Large intestine (tissue), 3 donors: ENCODE results near the gene ACYP1. TPM values are rescaled to one million over a fixed set of nuclear protein-coding genes. Genes with fewer than 3 reads are reported as not detected.
A peak's percentile ranks its signal among the peaks of the same experiment; 100 is the strongest.

ENCODE experiments used
- DNase-seq, 2 donors: peaks; one replicate each; pipeline versions ENCODE4 v3.0.0 to v3.0.0-alpha.2; 2013
- H3K27ac ChIP-seq: one replicate; pipeline ENCODE4 v1.5.1; 2013; ENCODE audit warnings: low read length
- H3K27me3 ChIP-seq: 2 replicates; pipeline ENCODE4 v1.6.1; 2013; ENCODE audit warnings: low read length; ENCODE audit not compliant: control insufficient read depth, insufficient read depth
- H3K36me3 ChIP-seq: 2 replicates; pipeline ENCODE4 v1.6.1; 2013; ENCODE audit warnings: low read length; ENCODE audit not compliant: control insufficient read depth, insufficient read depth
- H3K4me1 ChIP-seq: one replicate; pipeline ENCODE4 v1.6.1; 2013; ENCODE audit warnings: low read length; ENCODE audit not compliant: control insufficient read depth, insufficient read depth
- H3K4me3 ChIP-seq: one replicate; pipeline ENCODE4 v1.5.1; 2013; ENCODE audit warnings: low read length
- H3K9me3 ChIP-seq: one replicate; pipeline ENCODE4 v1.6.1; 2013; ENCODE audit warnings: mild to moderate bottlenecking, low read depth, low read length, moderate library complexity; ENCODE audit not compliant: control insufficient read depth
- WGBS: methylation state at CpG from one replicate; pipeline ENCODE4 v1.1.5; 2013; ENCODE audit warnings: low lambda C conversion rate; ENCODE audit not compliant: insufficient coverage; 5-methylcytosine and 5-hydroxymethylcytosine counted together
- polyA plus RNA-seq: library from polyadenylated mRNA; unstranded; fragments of 120-200 nt; gene quantifications from one replicate; pipeline ENCODE4 v1.2.1, GENCODE V29; 2013

Gene ACYP1
- polyA plus RNA-seq, 1 donor: 30.3 TPM

DNA sequence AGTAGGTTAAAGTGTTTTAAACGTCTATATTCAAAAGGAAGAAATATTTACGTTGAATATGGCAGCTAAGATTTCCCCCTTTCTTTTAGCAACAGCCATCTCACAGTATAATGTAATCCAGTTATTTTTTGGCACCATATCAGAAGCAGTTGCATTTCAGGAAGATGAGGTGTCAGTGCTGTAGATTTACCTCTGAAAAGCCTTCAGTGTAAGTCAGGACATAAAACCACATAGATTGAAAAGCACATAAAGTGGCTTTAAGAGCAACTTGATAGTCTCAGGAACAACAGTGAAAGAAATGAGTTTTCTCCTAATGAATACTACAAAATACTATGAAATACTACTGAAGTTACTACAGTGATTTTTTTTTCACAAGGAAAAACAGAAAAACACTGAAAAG lies 19.5 kb downstream of the ACYP1 start:
- no peak for DNase-seq
- no peaks in the 10 kb centered on the region for H3K27me3 ChIP-seq
- peaks cover 7% of the 10 kb centered on the region for H3K36me3 ChIP-seq
- no peak overlapping the region for H3K4me3 ChIP-seq
- WGBS: 58% methylated on average over 2 of the region's 2 CpGs
- H3K9me3 ChIP-seq: no peaks in the 10 kb centered on the region
- H3K27ac ChIP-seq: no peak overlapping the region
- H3K4me1 ChIP-seq: peaks cover 5% of the 10 kb centered on the region

GRCh38 chr14:75042035-75042434 lies 21.8 kb downstream of the ACYP1 start:
- no CpG with 5 or more reads among the region's 6 CpGs for WGBS
- H3K27me3 ChIP-seq: no peaks in the 10 kb centered on the region
- peak overlapping the region; percentile 21 for H3K27ac ChIP-seq
- H3K4me3 ChIP-seq: no peak overlapping the region
- peaks cover 14% of the 10 kb centered on the region for H3K36me3 ChIP-seq
- peaks cover 5% of the 10 kb centered on the region for H3K4me1 ChIP-seq
- no peak for DNase-seq
- H3K9me3 ChIP-seq: no peaks in the 10 kb centered on the region

DNA sequence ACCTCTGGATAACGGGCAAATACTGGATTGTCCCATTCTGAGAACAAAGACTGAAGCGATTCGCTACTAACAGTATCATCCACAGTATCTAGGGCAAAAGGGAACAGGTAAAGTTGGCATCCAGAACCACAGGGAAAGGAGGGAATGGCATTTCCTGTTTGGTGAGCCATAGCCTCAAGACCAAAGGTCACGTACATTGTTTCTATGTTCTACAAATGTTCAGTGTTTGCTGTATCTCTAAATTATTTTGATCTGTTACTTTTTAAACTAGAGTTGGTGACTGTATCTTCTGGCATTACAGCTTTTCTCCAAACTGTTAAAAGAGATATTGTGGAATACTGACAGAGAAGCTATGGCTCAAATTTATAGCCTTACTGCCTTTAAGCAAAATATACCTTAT lies 22.2 kb downstream of the ACYP1 start:
- H3K4me3 ChIP-seq: no peak overlapping the region
- peaks cover 18% of the 10 kb centered on the region for H3K36me3 ChIP-seq
- H3K27ac ChIP-seq: peak overlapping the region; percentile 21
- peaks cover 5% of the 10 kb centered on the region for H3K4me1 ChIP-seq
- WGBS: no CpG with 5 or more reads among the region's 4 CpGs
- peak; percentile 26 to 66 for DNase-seq
- no peaks in the 10 kb centered on the region for H3K9me3 ChIP-seq
- no peaks in the 10 kb centered on the region for H3K27me3 ChIP-seq

DNA sequence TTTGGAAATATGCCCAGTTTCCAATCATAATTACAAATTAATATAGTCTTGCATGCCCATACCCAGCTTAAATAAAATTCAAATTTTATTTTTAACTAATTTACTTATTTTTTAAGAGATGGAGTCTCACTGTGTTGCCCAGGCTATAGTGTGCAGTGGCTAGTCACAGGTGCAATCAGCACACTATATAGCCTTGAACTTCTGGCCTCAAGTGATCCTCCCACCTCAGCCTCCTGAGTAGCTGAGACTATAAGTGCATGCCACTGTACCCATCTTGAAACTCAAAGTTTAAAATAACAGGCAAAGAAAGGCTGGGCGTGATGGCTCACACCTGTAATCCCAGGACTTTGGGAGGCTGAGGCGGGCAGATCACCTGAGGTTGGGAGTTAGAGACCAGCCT lies 22.9 kb downstream of the ACYP1 start:
- peaks cover 20% of the 10 kb centered on the region for H3K36me3 ChIP-seq
- peaks cover 5% of the 10 kb centered on the region for H3K4me1 ChIP-seq
- no CpG with 5 or more reads among the region's 2 CpGs for WGBS

GRCh38 chr14:75040507-75040906 lies 23.3 kb downstream of the ACYP1 start:
- Histone ChIP-seq H3K4me1 (peaks cover 5% of the 10 kb centered on the region), H3K27me3 (no peaks in the 10 kb centered on the region), H3K4me3 (no peak overlapping the region), H3K36me3 (peaks cover 24% of the 10 kb centered on the region), H3K9me3 (no peaks in the 10 kb centered on the region), H3K27ac (no peak overlapping the region)
- no peak for DNase-seq
- 60% methylated on average over 1 of the region's 1 CpG for WGBS

More for the DNA sequence above, 22.9 kb downstream of the ACYP1 start:
- H3K27ac ChIP-seq: no peak overlapping the region
- no peak overlapping the region for H3K4me3 ChIP-seq
- DNase-seq: no peak
- H3K9me3 ChIP-seq: no peaks in the 10 kb centered on the region
- H3K27me3 ChIP-seq: no peaks in the 10 kb centered on the region

DNA sequence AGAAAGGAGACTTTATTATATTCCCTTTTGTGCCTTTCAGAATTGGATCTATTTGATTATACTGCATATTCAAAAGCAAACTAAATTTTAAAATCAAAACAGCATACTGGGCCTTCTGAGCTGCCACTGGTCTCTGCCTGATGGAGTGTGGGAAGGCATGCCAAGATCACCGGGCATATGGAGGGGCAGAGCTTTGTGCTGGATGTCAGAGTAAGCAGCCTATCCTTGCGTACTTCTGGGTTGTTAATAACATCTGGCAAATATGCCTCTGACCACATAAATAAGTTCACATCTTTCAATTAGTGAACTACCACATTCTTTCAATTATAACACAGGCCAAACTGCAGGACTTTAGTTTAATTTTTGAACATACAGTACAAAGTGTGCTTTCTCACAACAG lies 30.9 kb downstream of the ACYP1 start:
- Histone ChIP-seq H3K27me3 (no peaks in the 10 kb centered on the region), H3K27ac (no peak overlapping the region), H3K4me1 (peaks cover 3% of the 10 kb centered on the region), H3K36me3 (peaks cover 40% of the 10 kb centered on the region), H3K4me3 (no peak overlapping the region), H3K9me3 (no peaks in the 10 kb centered on the region)
- DNase-seq: no peak
- no CpG with 5 or more reads among the region's 2 CpGs for WGBS

DNA sequence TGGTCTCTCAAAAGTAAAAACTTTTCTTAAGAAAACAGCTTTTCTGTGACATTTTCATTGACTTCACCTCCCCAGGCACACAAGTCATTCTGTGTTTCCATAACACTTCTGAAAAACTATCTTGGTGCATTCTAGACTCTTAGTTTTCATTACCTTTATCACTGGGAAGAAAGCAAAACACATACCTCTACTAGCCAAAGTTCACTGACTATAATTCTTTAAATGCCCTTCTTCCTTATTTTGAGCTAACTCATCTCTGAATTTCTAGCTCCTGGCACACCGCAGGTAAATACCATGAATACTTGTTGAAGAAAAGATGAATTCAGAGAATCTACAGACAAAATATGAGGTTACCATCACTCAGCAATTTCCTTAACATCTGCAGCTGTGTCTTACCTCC lies 33.7 kb downstream of the ACYP1 start:
- Histone ChIP-seq H3K36me3 (peaks cover 31% of the 10 kb centered on the region), H3K27me3 (no peaks in the 10 kb centered on the region), H3K27ac (peak overlapping the region; percentile 31), H3K4me3 (no peak overlapping the region), H3K4me1 (peaks cover 3% of the 10 kb centered on the region), H3K9me3 (no peaks in the 10 kb centered on the region)
- no CpG with 5 or more reads among the region's 1 CpG for WGBS
- DNase-seq: no peak

- H3K9me3 ChIP-seq: no peaks in the 10 kb centered on the region
- no peaks in the 10 kb centered on the region for H3K27me3 ChIP-seq
- H3K4me3 ChIP-seq: no peak overlapping the region
- H3K36me3 ChIP-seq: peaks cover 28% of the 10 kb centered on the region
- no peak for DNase-seq
- H3K27ac ChIP-seq: peak overlapping the region; percentile 71
- H3K4me1 ChIP-seq: peaks cover 5% of the 10 kb centered on the region
- 100% methylated on average over 1 of the region's 2 CpGs for WGBS
These were observed 37.9 kb downstream of the ACYP1 start for GRCh38 chr14:75025876-75026275.

- Histone ChIP-seq H3K9me3 (no peaks in the 10 kb centered on the region), H3K4me3 (no peak overlapping the region), H3K27ac (peak overlapping the region; percentile 71), H3K4me1 (peaks cover 3% of the 10 kb centered on the region), H3K36me3 (peaks cover 34% of the 10 kb centered on the region), H3K27me3 (no peaks in the 10 kb centered on the region)
- DNase-seq: peak; percentile 39
- 62% methylated on average over 2 of the region's 4 CpGs for WGBS
These were observed 38.7 kb downstream of the ACYP1 start for GRCh38 chr14:75025082-75025481.

- H3K36me3 ChIP-seq: peaks cover 33% of the 10 kb centered on the region
- H3K27me3 ChIP-seq: no peaks in the 10 kb centered on the region
- H3K27ac ChIP-seq: no peak overlapping the region
- no CpG with 5 or more reads among the region's 1 CpG for WGBS
- H3K4me3 ChIP-seq: no peak overlapping the region
- no peaks in the 10 kb centered on the region for H3K9me3 ChIP-seq
- DNase-seq: no peak
- peaks cover 12% of the 10 kb centered on the region for H3K4me1 ChIP-seq
These were observed 40.7 kb downstream of the ACYP1 start for GRCh38 chr14:75023108-75023507.

DNA sequence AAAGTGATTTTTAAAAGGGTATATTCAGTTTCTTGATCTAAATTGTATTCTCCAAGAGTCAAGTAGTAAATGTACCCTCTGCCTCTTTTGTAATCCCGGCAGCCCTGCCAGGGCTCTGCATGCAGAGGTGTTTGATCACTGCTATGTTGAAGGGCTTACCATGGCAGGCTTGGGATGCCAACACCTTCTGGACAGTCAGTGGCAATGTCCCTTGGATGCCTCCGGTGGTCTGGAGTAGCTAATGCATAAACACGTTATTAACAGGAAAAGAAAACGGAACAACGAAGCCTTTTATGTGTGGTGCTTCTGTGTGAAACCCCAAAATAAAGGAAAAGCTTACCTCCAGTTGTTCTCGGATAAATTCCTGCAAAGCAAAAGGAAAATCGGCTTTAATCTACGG lies 41.2 kb downstream of the ACYP1 start:
- Histone ChIP-seq H3K4me3 (no peak overlapping the region), H3K36me3 (peaks cover 34% of the 10 kb centered on the region), H3K27ac (no peak overlapping the region), H3K9me3 (no peaks in the 10 kb centered on the region), H3K4me1 (peaks cover 14% of the 10 kb centered on the region), H3K27me3 (no peaks in the 10 kb centered on the region)
- DNase-seq: no peak
- 85% methylated on average over 4 of the region's 8 CpGs for WGBS
